GOT3 (cell line): Measurements from ENCODE around the gene CPNE1.
A peak's percentile ranks its signal among the peaks of the same experiment; 100 is the strongest.
"Not testable (repeated sequence)": the region's sequence is repeated elsewhere in the genome, so short reads cannot be mapped to it uniquely, and the experiment has no call there.

ENCODE experiments used
- DNase-seq: peaks from one replicate; lab custom pipeline; 2025; ENCODE audit warnings: mixed read lengths; lab: John Stamatoyannopoulos, UW

Gene CPNE1

DNA sequence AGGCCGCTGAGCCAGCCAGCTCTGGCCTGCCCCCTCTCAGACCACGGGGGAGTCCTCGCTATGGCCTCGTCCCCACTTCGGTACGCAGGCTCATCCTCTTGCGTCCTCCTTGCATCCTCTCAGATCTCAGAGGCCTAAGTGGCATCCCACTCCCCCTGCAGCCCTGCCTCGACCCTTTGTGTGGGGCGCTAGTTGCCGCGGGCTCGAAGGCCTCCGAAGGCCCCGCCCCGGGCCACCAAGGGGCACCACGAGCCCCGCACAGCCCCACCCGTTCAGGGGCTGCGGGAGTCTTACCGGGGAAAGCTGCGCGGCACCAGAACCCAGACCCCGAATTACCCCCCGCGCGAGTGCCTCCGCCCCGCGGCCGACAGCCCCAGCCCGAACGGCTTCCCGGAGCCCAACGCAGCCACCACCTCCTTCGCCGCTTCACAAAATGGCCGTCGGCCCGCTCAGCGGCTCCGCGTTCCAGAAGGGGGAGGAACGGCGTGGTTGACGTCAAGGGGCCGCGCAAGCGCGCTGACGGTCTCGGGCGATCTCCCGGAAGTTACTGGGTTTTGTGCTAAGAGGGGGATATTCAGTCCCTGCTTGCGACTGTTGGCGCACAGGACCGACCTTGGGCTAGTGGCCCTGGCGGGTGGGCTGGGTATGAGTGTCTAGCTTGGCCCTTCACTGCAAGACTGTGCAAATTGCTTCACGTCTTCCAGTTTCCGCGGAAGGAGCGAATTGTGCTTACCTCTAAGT is at the start of gene CPNE1, which contains the start of gene RBM12:
TSS of gene CPNE1 (minus strand) at position 435 of the 741 bp plus-strand sequence. CDS start 31,977 bp downstream, outside the sequence.
TSS of gene RBM12 (minus strand) at position 435 of the 741 bp plus-strand sequence. CDS start 9,578 bp downstream, outside the sequence.
- DNase-seq = peak; percentile 83

DNA sequence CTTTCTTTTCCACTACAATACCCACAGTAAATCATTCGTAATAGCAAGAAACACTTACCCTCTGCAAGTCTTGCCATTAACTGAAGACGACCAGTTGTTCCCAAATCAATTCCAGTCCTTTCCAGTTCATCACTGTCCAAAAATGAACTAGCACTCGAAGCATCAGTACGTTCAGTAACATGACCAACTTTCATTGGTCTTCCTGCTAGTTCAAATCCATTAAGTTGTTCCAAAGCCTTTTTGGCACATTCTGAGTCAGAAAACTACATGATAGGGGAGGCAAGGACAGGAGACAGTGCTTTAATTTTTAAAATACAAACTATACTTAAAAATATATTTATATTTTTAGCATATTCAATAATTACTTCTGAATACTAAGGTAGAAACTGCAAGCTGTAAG is 49.4 kb upstream of the CPNE1 start:
- DNase-seq = no peak

DNA sequence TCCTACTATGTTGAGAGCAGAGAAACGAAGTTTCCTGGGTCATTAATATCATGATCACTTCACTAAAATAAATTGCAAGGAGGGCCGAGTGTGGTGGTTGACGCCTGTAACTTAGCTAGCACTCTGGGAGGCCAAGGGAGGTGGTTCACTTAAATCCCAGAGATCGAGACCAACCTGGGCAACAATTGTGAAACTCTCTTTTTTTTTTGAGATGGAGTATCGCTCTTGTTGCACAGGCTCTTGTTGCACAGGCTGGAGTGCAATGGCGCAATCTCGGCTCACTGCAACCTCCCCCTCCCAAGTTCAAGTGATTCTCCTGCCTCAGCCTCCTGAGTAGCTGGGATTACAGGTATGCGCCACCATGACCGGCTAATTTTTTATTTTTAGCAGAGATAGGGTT is 48.4 kb upstream of the CPNE1 start:
- not testable (repeated sequence) for DNase-seq

GRCh38 chr20:35711588-35712209 is 47.0 kb upstream of the CPNE1 start:
- no peak for DNase-seq

GRCh38 chr20:35710884-35711587 is 46.3 kb upstream of the CPNE1 start:
- DNase-seq = no peak

- no peak for DNase-seq
Observed at GRCh38 chr20:35710039-35710438, 45.3 kb upstream of the CPNE1 start.

DNA sequence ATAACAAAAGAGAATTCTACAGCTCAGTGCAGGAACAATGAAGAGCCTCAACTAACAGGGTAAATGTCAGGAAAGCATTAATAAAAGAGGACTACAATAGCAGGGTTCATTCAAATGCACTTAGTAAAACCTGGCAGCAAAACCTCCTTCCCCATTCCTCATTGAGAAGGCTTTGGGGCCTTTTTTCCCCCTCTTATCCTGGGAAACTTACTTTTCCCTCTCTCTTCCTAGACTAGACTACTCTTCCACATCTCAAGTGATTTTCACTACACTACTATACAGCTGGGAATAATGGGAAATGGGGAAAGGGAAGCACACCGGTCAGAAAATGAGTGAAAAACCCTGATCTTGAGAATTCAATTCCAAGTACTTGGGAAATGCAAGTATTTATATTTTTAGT is 44.6 kb upstream of the CPNE1 start:
- no peak for DNase-seq

DNA sequence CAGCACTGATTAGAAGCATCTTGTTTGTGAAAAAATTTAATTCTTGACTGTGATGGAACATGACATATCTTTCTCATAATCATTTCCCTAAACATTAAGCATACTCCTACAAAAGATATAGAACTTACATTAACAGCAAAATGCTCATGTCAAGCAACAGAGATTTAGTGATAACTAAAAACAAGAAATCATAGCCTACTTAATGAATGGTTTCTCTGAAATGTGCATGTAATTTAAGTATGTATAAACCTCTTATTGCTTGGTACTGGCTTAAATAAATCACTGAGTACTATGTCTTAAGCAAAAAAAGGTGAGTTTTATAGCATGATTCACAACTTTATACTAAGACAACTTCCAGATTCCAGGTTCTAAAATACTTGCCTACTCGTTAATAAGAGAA is 43.8 kb upstream of the CPNE1 start:
- DNase-seq = no peak

- DNase-seq = not testable (repeated sequence)
Observed at GRCh38 chr20:35706591-35707529, 42.2 kb upstream of the CPNE1 start.

DNA sequence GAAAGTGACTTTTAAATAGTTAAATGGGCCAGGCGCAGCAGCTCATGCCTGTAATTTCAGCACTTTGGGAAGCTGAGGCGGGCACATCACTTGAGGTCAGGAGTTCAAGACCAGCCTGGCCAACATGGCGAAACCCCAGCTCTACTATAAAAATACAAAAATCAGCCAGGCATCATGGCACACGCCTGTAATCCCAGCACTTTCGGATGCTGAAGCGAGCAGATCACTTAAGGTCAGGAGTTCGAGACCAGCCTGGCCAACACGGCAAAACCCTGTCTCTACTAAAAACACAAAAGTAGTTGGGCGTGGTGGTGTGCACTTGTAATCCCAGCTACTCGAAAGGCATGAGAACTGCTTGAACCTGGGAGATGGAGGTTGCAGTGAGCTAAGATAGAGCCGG is 41.2 kb upstream of the CPNE1 start:
- DNase-seq = not testable (repeated sequence)

DNA sequence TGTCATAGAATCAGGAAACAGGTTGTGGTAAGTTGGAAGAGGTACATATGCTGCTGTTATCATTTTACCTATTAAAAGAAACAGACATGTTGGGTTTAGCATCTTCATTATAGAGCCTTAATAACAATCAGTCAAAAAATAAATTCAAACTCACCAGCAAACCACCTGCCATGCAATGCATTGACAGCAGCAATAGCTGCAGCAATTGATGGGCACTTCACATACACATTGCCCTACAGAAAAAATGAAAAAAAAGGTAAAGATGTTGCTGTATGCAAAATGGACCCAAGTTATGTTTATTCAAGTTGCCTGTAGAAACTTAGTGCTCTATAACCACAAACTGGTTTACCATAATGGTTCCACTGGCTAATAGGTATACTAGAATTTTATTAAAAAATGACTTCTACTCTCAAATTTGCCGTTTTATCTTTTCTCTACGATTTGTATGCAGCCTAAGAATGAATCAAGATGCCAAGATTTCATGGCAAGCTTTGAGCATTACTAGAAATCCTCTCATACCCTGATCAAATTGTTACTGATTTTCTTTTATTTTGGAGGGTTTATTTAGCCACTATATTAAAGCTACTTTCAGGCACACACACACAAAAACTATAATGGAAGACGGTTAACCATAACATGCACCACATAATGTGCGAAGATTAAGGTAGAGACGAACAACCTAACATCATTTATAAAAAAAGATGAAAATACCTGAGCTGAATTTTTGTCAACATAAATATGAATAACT is 40.0 kb upstream of the CPNE1 start:
- no peak for DNase-seq

- no peak for DNase-seq
Observed at GRCh38 chr20:35702824-35703695, 38.4 kb upstream of the CPNE1 start.

DNA sequence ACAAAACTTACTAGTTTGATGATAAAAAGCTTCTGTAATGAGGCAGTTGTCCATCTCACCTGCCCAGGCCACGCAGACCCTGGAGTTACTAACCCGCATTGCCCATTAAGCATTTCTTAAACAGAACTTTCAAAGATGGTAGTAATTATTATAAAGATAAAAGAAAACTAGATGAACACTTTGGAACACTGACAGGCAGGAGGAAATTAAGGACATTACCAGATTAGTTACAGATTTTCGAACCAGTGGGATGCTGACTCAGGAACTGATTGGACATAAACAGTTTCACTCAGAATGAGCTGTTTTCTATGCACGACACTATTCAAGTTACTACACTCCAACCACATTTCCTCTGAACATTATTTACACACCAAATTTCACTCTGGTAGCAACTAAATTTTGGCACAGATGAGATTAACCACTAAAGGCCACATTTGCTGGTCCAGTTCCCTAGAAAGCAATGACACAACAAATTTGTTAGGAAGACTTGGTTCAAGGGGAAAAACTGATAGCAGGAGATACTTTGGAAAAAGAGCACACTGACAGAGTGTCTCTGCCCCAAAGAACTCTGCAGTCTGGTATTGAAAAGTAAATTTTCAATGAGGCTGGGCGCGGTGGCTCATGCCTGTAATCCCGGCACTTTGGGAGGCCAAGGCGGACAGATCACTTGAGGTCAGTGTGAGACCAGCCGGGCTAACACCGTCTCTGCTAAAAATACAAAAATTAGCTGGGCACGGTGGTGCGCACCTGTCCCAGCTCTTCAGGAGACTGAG is 37.5 kb upstream of the CPNE1 start:
- no peak for DNase-seq

GRCh38 chr20:35700625-35701148 is 36.0 kb upstream of the CPNE1 start:
- no peak for DNase-seq

GRCh38 chr20:35699957-35700624 is 35.4 kb upstream of the CPNE1 start:
- DNase-seq = no peak

- peak; percentile 57 for DNase-seq
Observed at GRCh38 chr20:35699127-35699956, 34.6 kb upstream of the CPNE1 start, which contains the start of the genes NFS1 and ROMO1. NFS1 (minus strand) TSS chr20:35699352; CDS start chr20:35699288, 64 bp downstream. ROMO1 (plus strand) TSS chr20:35699405; CDS start chr20:35699633, 228 bp downstream.
